H9 (cell line): Measurements from ENCODE around the gene VAMP2. TPM values are rescaled to one million over a fixed set of nuclear protein-coding genes. Genes with fewer than 3 reads are reported as not detected.

ENCODE experiments used
- DNase-seq: peaks from one replicate; pipeline ENCODE4 v3.0.0-alpha.2; 2017
- H2AFZ ChIP-seq: one replicate; pipeline ENCODE4 v1.6.1; 2013; ENCODE audit warnings: mild to moderate bottlenecking, low read length, control low read depth, moderate library complexity
- H2AK5ac ChIP-seq: 2 replicates; pipeline ENCODE4 v1.6.1; 2013; ENCODE audit warnings: low read length, control low read depth, mixed read lengths; ENCODE audit not compliant: insufficient read length
- H2BK120ac ChIP-seq: one replicate; pipeline ENCODE4 v1.6.1; 2013; ENCODE audit warnings: low read depth, mild to moderate bottlenecking, low read length, control low read depth, inconsistent platforms; ENCODE audit not compliant: poor library complexity, severe bottlenecking
- H2BK12ac ChIP-seq: 2 replicates; pipeline ENCODE4 v1.6.1; 2013; ENCODE audit warnings: low read length, control low read depth, mixed read lengths, low read depth; ENCODE audit not compliant: insufficient read length
- H2BK15ac ChIP-seq: 2 replicates; pipeline ENCODE4 v1.6.1; 2013; ENCODE audit warnings: low read depth, low read length, control low read depth
- H2BK20ac ChIP-seq: one replicate; pipeline ENCODE4 v1.6.1; 2013; ENCODE audit warnings: low read depth, mild to moderate bottlenecking, low read length, control low read depth, inconsistent platforms; ENCODE audit not compliant: poor library complexity, severe bottlenecking
- H2BK5ac ChIP-seq: 2 replicates; pipeline ENCODE4 v1.6.1; 2013; ENCODE audit warnings: low read length, control low read depth, mixed read lengths; ENCODE audit not compliant: insufficient read length
- H3K14ac ChIP-seq: 2 replicates; pipeline ENCODE4 v1.6.1; 2013; ENCODE audit warnings: low read length, control low read depth; ENCODE audit not compliant: insufficient read depth
- H3K18ac ChIP-seq: 2 replicates; pipeline ENCODE4 v1.6.1; 2013; ENCODE audit warnings: low read depth, mild to moderate bottlenecking, mixed read lengths, low read length, control low read depth; ENCODE audit not compliant: insufficient read length
- H3K23ac ChIP-seq: 2 replicates; pipeline ENCODE4 v1.6.1; 2013; ENCODE audit warnings: low read length, control low read depth, mixed read lengths, low read depth; ENCODE audit not compliant: insufficient read length
- H3K23me2 ChIP-seq: 2 replicates; pipeline ENCODE4 v1.6.1; 2013; ENCODE audit warnings: low read depth, mild to moderate bottlenecking, mixed read lengths, low read length, control low read depth; ENCODE audit not compliant: insufficient read length, poor library complexity, severe bottlenecking
- H3K27ac ChIP-seq: 2 replicates; pipeline ENCODE4 v1.5.1; 2013; ENCODE audit warnings: low read length, control low read depth, mixed read lengths, low read depth; ENCODE audit not compliant: insufficient read length
- H3K27me3 ChIP-seq: 2 replicates; pipeline ENCODE4 v1.6.1; 2013; ENCODE audit warnings: low read length, control low read depth, inconsistent platforms; ENCODE audit not compliant: insufficient read depth
- H3K4ac ChIP-seq: 2 replicates; pipeline ENCODE4 v1.6.1; 2013; ENCODE audit warnings: low read depth, mild to moderate bottlenecking, control low read depth, inconsistent platforms, low read length, moderate library complexity
- H3K4me1 ChIP-seq: 2 replicates; pipeline ENCODE4 v1.6.1; 2013; ENCODE audit warnings: low read length, control low read depth, inconsistent platforms; ENCODE audit not compliant: insufficient read depth
- H3K4me2 ChIP-seq: 2 replicates; pipeline ENCODE4 v1.6.1; 2013; ENCODE audit warnings: low read length, control low read depth, mixed read lengths; ENCODE audit not compliant: insufficient read length, insufficient read depth
- H3K56ac ChIP-seq: 2 replicates; pipeline ENCODE4 v1.6.1; 2013; ENCODE audit warnings: low read depth, mild to moderate bottlenecking, mixed read lengths, low read length, control low read depth; ENCODE audit not compliant: insufficient read length
- H3K79me1 ChIP-seq: 2 replicates; pipeline ENCODE4 v1.6.1; 2013; ENCODE audit warnings: low read depth, mild to moderate bottlenecking, moderate library complexity, low read length, control low read depth, inconsistent platforms; ENCODE audit not compliant: insufficient read depth, poor library complexity, severe bottlenecking
- H3K79me2 ChIP-seq: 2 replicates; pipeline ENCODE4 v1.6.1; 2013; ENCODE audit warnings: low read length, control low read depth, inconsistent platforms; ENCODE audit not compliant: insufficient read depth
- H3K9ac ChIP-seq: 2 replicates; pipeline ENCODE4 v1.6.1; 2013; ENCODE audit warnings: low read length, control low read depth, mixed read lengths; ENCODE audit not compliant: insufficient read length; ENCODE audit errors: extremely low read depth
- H3K9me3 ChIP-seq: one replicate; pipeline ENCODE4 v1.6.1; 2013; ENCODE audit warnings: low read depth, low read length, inconsistent platforms; ENCODE audit not compliant: control insufficient read depth
- H3T11ph ChIP-seq: one replicate; pipeline ENCODE4 v1.6.1; 2013; ENCODE audit warnings: mild to moderate bottlenecking, low read length, control low read depth, inconsistent platforms
- H4K20me1 ChIP-seq: one replicate; pipeline ENCODE4 v1.6.1; 2013; ENCODE audit not compliant: control insufficient read depth, insufficient read length, insufficient read depth
- H4K5ac ChIP-seq: 2 replicates; pipeline ENCODE4 v1.6.1; 2013; ENCODE audit warnings: low read depth, mild to moderate bottlenecking, mixed read lengths, low read length, control low read depth; ENCODE audit not compliant: insufficient read length
- H4K8ac ChIP-seq: replicated peaks from 2 replicates; pipeline ENCODE4 v1.6.1; 2013; ENCODE audit warnings: low read length, control low read depth, mixed read lengths, low read depth; ENCODE audit not compliant: insufficient read length
- H4K91ac ChIP-seq: 2 replicates; pipeline ENCODE4 v1.6.1; 2013; ENCODE audit warnings: low read depth, mild to moderate bottlenecking, moderate library complexity, mixed read lengths, low read length, control low read depth; ENCODE audit not compliant: insufficient read length
- H3K27ac Mint-ChIP-seq, 3 experiments: 2 replicates in 2 of 3; 3 replicates in 1 of 3; pipeline ENCODE4 v1.8.0; 2020 to 2021; ENCODE audit warnings: mixed read lengths in 3 of 3, mild to moderate bottlenecking in 1 of 3, moderate library complexity in 1 of 3
- H3K27me3 Mint-ChIP-seq: 2 replicates; pipeline ENCODE4 v1.8.0; 2021; ENCODE audit warnings: low read depth, mild to moderate bottlenecking, moderate library complexity, mixed read lengths
- H3K36me3 Mint-ChIP-seq, 3 experiments: 2 replicates in 2 of 3; 3 replicates in 1 of 3; pipeline ENCODE4 v1.8.0; 2020 to 2021; ENCODE audit warnings: low read depth in 3 of 3, mixed read lengths in 3 of 3; ENCODE audit not compliant: insufficient read depth in 1 of 3
- H3K4me1 Mint-ChIP-seq, 2 experiments: 2 replicates each; pipeline ENCODE4 v1.8.0; 2020; ENCODE audit warnings: mixed read lengths in 2 of 2
- H3K4me3 Mint-ChIP-seq, 2 experiments: 2 replicates in 1 of 2; 3 replicates in 1 of 2; pipeline ENCODE4 v1.8.0; 2020 to 2021; ENCODE audit warnings: mild to moderate bottlenecking in 2 of 2, mixed read lengths in 2 of 2, moderate library complexity in 1 of 2
- H3K9me3 Mint-ChIP-seq, 2 experiments: 2 replicates in 1 of 2; 3 replicates in 1 of 2; pipeline ENCODE4 v1.8.0; 2020; ENCODE audit warnings: mild to moderate bottlenecking in 2 of 2, mixed read lengths in 2 of 2, moderate library complexity in 1 of 2
- WGBS: extraction: QIAGEN DNeasy Blood & Tissue Kit; methylation state at CpG from one replicate; pipeline ENCODE4 v1.1.7; 2013; ENCODE audit warnings: missing lambda C conversion rate, low lambda C conversion rate, mixed read lengths; ENCODE audit not compliant: insufficient read length; ENCODE audit errors: extremely low coverage; 5-methylcytosine and 5-hydroxymethylcytosine counted together
- total RNA-seq: library from RNA; stranded (reverse); gene quantifications from 2 replicates; pipeline ENCODE4 v1.2.1, GENCODE V29; 2021
- TF ChIP-seq, protein P1 (sequence below): fragments of 200-600 bp; sonication (generic); conservative IDR thresholded peaks from 3 replicates; pipeline ENCODE4 v1.8.0; 2021; ENCODE audit warnings: antibody characterized with exemption, mild to moderate bottlenecking

VAMP2 gene
- total RNA-seq, 1 experiment from 2014 or later = 22.8 TPM

DNA sequence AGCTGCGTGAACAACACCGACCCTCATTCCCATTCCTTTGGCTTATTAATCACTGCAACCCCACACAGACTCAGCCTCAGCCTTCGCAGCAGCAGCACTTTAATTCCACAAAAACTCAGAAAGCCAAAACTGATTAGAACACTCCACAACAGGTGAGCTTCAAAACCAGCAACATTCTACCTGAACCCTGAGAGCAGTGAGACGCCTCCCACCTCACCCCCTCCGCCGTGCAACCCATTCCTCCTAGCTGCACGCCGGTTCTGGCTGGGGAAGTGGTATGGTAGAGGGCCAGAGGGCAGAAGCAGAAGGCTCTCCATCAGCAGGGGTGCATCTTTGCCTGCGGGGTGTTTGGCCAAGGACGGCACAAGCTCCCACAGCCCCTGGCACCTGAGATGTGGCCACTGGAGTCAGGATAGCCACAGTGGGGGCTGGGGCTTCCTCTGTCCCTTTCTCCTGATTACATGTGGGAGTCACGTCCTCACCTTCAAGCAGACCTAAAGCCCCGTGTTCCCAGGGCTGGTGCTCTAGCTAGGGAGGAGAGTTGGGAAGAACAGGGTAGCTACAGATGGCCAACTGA lies 25.6 kb upstream of the VAMP2 start:
- H4K5ac ChIP-seq = no peak overlapping the region
- Mint-ChIP-seq H3K4me1 (peaks cover 12% of the 10 kb centered on the region in 2 experiments), H3K27me3 (peaks cover 8% of the 10 kb centered on the region), H3K27ac (peak overlapping the region in 1 of 3 experiments; percentile 56; a peak in 1 of 7 replicates), H3K36me3 (no peaks in the 10 kb centered on the region), H3K9me3 (no peaks in the 10 kb centered on the region), H3K4me3 (no peak overlapping the region)
- no peak overlapping the region for H3K9ac ChIP-seq
- no peak overlapping the region for H2BK5ac ChIP-seq
- H3K27ac ChIP-seq = no peak overlapping the region
- H3K79me1 ChIP-seq = no peaks in the 10 kb centered on the region
- H3K79me2 ChIP-seq = no peaks in the 10 kb centered on the region
- H3K4ac ChIP-seq = no peak overlapping the region
- TF ChIP-seq, protein P1, sequence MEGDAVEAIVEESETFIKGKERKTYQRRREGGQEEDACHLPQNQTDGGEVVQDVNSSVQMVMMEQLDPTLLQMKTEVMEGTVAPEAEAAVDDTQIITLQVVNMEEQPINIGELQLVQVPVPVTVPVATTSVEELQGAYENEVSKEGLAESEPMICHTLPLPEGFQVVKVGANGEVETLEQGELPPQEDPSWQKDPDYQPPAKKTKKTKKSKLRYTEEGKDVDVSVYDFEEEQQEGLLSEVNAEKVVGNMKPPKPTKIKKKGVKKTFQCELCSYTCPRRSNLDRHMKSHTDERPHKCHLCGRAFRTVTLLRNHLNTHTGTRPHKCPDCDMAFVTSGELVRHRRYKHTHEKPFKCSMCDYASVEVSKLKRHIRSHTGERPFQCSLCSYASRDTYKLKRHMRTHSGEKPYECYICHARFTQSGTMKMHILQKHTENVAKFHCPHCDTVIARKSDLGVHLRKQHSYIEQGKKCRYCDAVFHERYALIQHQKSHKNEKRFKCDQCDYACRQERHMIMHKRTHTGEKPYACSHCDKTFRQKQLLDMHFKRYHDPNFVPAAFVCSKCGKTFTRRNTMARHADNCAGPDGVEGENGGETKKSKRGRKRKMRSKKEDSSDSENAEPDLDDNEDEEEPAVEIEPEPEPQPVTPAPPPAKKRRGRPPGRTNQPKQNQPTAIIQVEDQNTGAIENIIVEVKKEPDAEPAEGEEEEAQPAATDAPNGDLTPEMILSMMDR = no peak
- H2BK20ac ChIP-seq = no peak overlapping the region
- no peak for DNase-seq
- no peak overlapping the region for H2BK120ac ChIP-seq
- H3K56ac ChIP-seq = no peak overlapping the region
- no peak overlapping the region for H3K18ac ChIP-seq
- H4K91ac ChIP-seq = no peak overlapping the region
- H3K14ac ChIP-seq = no peak overlapping the region; the same call in 1 of the 2 replicates
- H4K20me1 ChIP-seq = peaks cover 3% of the 10 kb centered on the region
- H4K8ac ChIP-seq = no peak overlapping the region
- H2AK5ac ChIP-seq = no peak overlapping the region
- WGBS = no CpG with 5 or more reads among the region's 12 CpGs
- H3K23ac ChIP-seq = no peak overlapping the region
- no peak overlapping the region for H2BK15ac ChIP-seq
- H2BK12ac ChIP-seq = no peak overlapping the region
- H3K9me3 ChIP-seq = no peaks in the 10 kb centered on the region
- no peak overlapping the region for H2AFZ ChIP-seq
- H3K4me1 ChIP-seq = peaks cover 9% of the 10 kb centered on the region; the same call in 1 of the 2 replicates
- peaks cover 19% of the 10 kb centered on the region for H3K23me2 ChIP-seq
- H3K4me2 ChIP-seq = peak overlapping the region; percentile 99
- peaks cover 2% of the 10 kb centered on the region; the same call in 1 of the 2 replicates for H3K27me3 ChIP-seq
- H3T11ph ChIP-seq = no peak overlapping the region
